Panc1 (cell line): ENCODE data around the gene DOK7. TPM values are rescaled to one million over a fixed set of nuclear protein-coding genes. Genes with fewer than 3 reads are reported as not detected.

Experiments
- ATAC-seq: fragments of 200-7000 bp; cut with Tn5 transposase; 2 replicates; pipeline ENCODE4 v1.9.1; 2020; ENCODE audit warnings: mild to moderate bottlenecking, moderate library complexity
- BruUV-seq: library from RNA; stranded (reverse); fragments of 400-500 nt; replicated peaks from 2 replicates; lab custom pipeline; 2021; lab: Mats Ljungman, UMichigan
- CTCF ChIA-PET: fragments of 300-600 bp; sonication (Branson Sonifier 250); formaldehyde crosslinking; loops from one replicate; lab custom pipeline; 2022; ENCODE audit warnings: antibody characterized with exemption; lab: Charles Lee
- POLR2A ChIA-PET: fragments of 300-600 bp; sonication (Branson Sonifier 250); formaldehyde crosslinking; loops from one replicate; lab custom pipeline; 2022; ENCODE audit warnings: antibody characterized with exemption; lab: Charles Lee
- DNase-seq: peaks from one replicate; pipeline ENCODE4 v3.0.0-alpha.2; 2010; ENCODE audit warnings: low read depth, low spot score
- H3K27ac ChIP-seq: 2 replicates; pipeline ENCODE4 v1.5.1; 2011; ENCODE audit warnings: mild to moderate bottlenecking, low read length, inconsistent platforms
- H3K27me3 ChIP-seq: fragments of 200-500 bp; sonication (Bioruptor generic); 2 replicates; pipeline ENCODE4 v1.6.0; 2014; ENCODE audit warnings: low read length, inconsistent platforms; ENCODE audit not compliant: control insufficient read depth, insufficient read depth
- H3K36me3 ChIP-seq: fragments of 200-500 bp; sonication (Bioruptor generic); 2 replicates; pipeline ENCODE4 v1.5.1; 2014; ENCODE audit warnings: inconsistent platforms, mild to moderate bottlenecking, low read length, moderate library complexity; ENCODE audit not compliant: control insufficient read depth, insufficient read depth
- H3K4me1 ChIP-seq: 2 replicates; pipeline ENCODE4 v1.5.1; 2011; ENCODE audit warnings: inconsistent platforms, mild to moderate bottlenecking, low read length, moderate library complexity; ENCODE audit not compliant: control insufficient read depth, insufficient read depth
- H3K4me3 ChIP-seq, 2 experiments: 2 replicates each; pipeline ENCODE4 v1.5.1; 2011 to 2012; ENCODE audit warnings: low read depth in 2 of 2, low read length in 2 of 2, mild to moderate bottlenecking in 2 of 2, inconsistent platforms in 1 of 2, moderate library complexity in 1 of 2
- H3K9me3 ChIP-seq: fragments of 200-500 bp; sonication (Bioruptor generic); 2 replicates; pipeline ENCODE4 v1.5.1; 2014; ENCODE audit warnings: low read depth, mild to moderate bottlenecking, inconsistent platforms, low read length, moderate library complexity; ENCODE audit not compliant: control insufficient read depth, insufficient read depth
- POLR2AphosphoS5 ChIP-seq: IDR thresholded peaks from 2 replicates; pipeline ENCODE4 v1.6.1; 2012; ENCODE audit warnings: mild to moderate bottlenecking, low read depth, low read length, moderate library complexity
- SIN3A ChIP-seq: IDR thresholded peaks from 2 replicates; pipeline ENCODE4 v1.6.1; 2012; ENCODE audit warnings: low read depth, mild to moderate bottlenecking, low read length, moderate library complexity, borderline replicate concordance; ENCODE audit not compliant: insufficient read depth
- TCF7L2 ChIP-seq: IDR thresholded peaks from 2 replicates; pipeline ENCODE4 v1.6.1; 2011; ENCODE audit warnings: mild to moderate bottlenecking, low read depth, low read length, inconsistent platforms
- in situ Hi-C: cut with HindIII; loops from 2 replicates; pipeline ENCODE4 v1.10.0; 2016; ENCODE audit warnings: low sequenced_read_pairs, low pct_unique_long_range_greater_than_20kb
- intact Hi-C: fragments of 100-400 bp; cut with micrococcal nuclease; formaldehyde crosslinking; loops from one replicate; pipeline ENCODE4 v1.10.0; 2022; ENCODE audit not compliant: unreplicated experiment
- total RNA-seq: library from RNA; stranded (reverse); gene quantifications from one replicate; pipeline ENCODE4 v1.2.1, GENCODE V29; 2021; ENCODE audit not compliant: unreplicated experiment
- TF ChIP-seq, protein P1 (sequence below): fragments of 450-650 bp; IDR thresholded peaks from 2 replicates; pipeline ENCODE4 v1.5.1; 2017; ENCODE audit warnings: mild to moderate bottlenecking
- TF ChIP-seq, protein P2 (sequence below), 2 experiments: IDR thresholded peaks; 2 replicates each; pipeline ENCODE4 v1.6.1; 2011 to 2012; ENCODE audit warnings: low read depth in 2 of 2, control low read depth in 1 of 2, low read length in 1 of 2, mild to moderate bottlenecking in 1 of 2, moderate library complexity in 1 of 2; ENCODE audit not compliant: insufficient read depth in 1 of 2

DOK7 gene
- total RNA-seq, 1 experiment from 2014 or later: 2.4 TPM

DNA sequence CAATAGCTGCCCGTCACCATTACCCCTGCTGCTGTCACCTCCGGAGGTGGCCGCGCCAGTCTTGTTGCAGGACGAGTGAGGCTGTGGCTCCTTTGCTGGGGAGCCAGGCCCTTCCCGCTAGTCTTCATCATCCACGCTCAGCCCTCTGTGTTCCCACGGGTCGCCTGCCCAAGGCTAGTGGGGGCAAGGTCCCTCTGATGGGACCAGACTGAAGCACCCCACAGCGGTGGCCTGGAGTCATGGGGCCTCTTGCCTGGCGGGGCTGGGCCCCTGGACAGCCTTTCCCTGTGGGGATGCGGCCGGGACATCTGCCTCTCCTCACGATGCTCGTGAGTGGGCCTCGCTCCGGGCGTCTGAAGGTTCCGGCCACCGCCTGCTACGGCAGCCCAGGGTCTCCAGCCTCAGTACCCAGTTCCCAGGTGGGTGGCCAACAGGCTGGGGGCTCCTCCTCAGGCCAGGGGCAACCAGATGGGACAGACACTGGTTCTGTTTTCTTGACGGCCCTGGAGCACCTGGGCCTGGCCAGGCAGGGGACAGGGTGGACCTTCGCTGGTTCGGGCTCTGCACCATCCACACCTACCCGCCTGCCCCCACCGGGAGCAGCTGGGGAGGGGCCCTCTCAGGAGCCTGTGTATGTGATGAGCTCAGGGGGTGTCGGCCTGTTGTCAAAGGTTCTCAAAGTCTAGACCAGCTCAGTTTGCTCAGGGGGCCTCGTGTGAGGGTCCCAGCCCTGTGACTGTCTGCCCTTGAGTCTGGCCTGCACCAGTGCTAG lies 32.3 kb downstream of the DOK7 start:
- H3K36me3 ChIP-seq: no peaks in the 10 kb centered on the region
- no peak for TF ChIP-seq POLR2AphosphoS5
- no peak for TF ChIP-seq TCF7L2
- TF ChIP-seq, protein P1, sequence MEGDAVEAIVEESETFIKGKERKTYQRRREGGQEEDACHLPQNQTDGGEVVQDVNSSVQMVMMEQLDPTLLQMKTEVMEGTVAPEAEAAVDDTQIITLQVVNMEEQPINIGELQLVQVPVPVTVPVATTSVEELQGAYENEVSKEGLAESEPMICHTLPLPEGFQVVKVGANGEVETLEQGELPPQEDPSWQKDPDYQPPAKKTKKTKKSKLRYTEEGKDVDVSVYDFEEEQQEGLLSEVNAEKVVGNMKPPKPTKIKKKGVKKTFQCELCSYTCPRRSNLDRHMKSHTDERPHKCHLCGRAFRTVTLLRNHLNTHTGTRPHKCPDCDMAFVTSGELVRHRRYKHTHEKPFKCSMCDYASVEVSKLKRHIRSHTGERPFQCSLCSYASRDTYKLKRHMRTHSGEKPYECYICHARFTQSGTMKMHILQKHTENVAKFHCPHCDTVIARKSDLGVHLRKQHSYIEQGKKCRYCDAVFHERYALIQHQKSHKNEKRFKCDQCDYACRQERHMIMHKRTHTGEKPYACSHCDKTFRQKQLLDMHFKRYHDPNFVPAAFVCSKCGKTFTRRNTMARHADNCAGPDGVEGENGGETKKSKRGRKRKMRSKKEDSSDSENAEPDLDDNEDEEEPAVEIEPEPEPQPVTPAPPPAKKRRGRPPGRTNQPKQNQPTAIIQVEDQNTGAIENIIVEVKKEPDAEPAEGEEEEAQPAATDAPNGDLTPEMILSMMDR: no peak
- TF ChIP-seq, protein P2, sequence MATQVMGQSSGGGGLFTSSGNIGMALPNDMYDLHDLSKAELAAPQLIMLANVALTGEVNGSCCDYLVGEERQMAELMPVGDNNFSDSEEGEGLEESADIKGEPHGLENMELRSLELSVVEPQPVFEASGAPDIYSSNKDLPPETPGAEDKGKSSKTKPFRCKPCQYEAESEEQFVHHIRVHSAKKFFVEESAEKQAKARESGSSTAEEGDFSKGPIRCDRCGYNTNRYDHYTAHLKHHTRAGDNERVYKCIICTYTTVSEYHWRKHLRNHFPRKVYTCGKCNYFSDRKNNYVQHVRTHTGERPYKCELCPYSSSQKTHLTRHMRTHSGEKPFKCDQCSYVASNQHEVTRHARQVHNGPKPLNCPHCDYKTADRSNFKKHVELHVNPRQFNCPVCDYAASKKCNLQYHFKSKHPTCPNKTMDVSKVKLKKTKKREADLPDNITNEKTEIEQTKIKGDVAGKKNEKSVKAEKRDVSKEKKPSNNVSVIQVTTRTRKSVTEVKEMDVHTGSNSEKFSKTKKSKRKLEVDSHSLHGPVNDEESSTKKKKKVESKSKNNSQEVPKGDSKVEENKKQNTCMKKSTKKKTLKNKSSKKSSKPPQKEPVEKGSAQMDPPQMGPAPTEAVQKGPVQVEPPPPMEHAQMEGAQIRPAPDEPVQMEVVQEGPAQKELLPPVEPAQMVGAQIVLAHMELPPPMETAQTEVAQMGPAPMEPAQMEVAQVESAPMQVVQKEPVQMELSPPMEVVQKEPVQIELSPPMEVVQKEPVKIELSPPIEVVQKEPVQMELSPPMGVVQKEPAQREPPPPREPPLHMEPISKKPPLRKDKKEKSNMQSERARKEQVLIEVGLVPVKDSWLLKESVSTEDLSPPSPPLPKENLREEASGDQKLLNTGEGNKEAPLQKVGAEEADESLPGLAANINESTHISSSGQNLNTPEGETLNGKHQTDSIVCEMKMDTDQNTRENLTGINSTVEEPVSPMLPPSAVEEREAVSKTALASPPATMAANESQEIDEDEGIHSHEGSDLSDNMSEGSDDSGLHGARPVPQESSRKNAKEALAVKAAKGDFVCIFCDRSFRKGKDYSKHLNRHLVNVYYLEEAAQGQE (IDR thresholded peaks at IDR 0.05; ENCODE audit: insufficient read depth in 1 of 2, low read depth in 2 of 2, low read length in 1 of 2): no peak
- no peak for TF ChIP-seq SIN3A

GRCh38 chr4:3496021-3496420 lies 32.9 kb downstream of the DOK7 start:
- ATAC-seq (no peak), DNase-seq (no peak)
- ChIA-PET CTCF (interaction anchor here (0.8 kb wide), 1 partner anchor 1478 kb away, joined by 3 read pairs; no protein-coding TSS in a partner anchor), POLR2A (no interaction called here)
- in situ Hi-C loops: no loop called here
- intact Hi-C loops: no loop called here
- Histone ChIP-seq H3K4me3 (no peak overlapping the region), H3K9me3 (no peaks in the 10 kb centered on the region), H3K27ac (no peak overlapping the region), H3K4me1 (no peaks in the 10 kb centered on the region), H3K27me3 (no peaks in the 10 kb centered on the region), H3K36me3 (no peaks in the 10 kb centered on the region)
- TF ChIP-seq, protein P2 (IDR thresholded peaks at IDR 0.05; ENCODE audit: insufficient read depth in 1 of 2, low read depth in 2 of 2, low read length in 1 of 2): no peak
- TF ChIP-seq POLR2AphosphoS5 (no peak), SIN3A (no peak), TCF7L2 (no peak)
- TF ChIP-seq, protein P1: no peak
- BruUV-seq: no TSS peak

More for the DNA sequence above, 32.3 kb downstream of the DOK7 start:
- ChIA-PET POLR2A (no interaction called here), CTCF (no interaction called here)
- H3K4me3 ChIP-seq: no peak overlapping the region
- intact Hi-C loops (no loop called here), in situ Hi-C loops (no loop called here)
- no peaks in the 10 kb centered on the region for H3K27me3 ChIP-seq
- no peak for ATAC-seq
- H3K27ac ChIP-seq: no peak overlapping the region
- BruUV-seq: no TSS peak
- H3K4me1 ChIP-seq: no peaks in the 10 kb centered on the region
- DNase-seq: no peak
- no peaks in the 10 kb centered on the region for H3K9me3 ChIP-seq
